HG03565 (cell line): ENCODE results near the gene SLC26A3.
A peak's percentile ranks its signal among the peaks of the same experiment; 100 is the strongest.

ENCODE experiments used
- ATAC-seq: cut with Tn5 transposase; IDR thresholded peaks from one replicate; pipeline ENCODE4 v1.9.1; 2021; ENCODE audit warnings: mild to moderate bottlenecking, moderate library complexity; ENCODE audit not compliant: unreplicated experiment

SLC26A3 gene

DNA sequence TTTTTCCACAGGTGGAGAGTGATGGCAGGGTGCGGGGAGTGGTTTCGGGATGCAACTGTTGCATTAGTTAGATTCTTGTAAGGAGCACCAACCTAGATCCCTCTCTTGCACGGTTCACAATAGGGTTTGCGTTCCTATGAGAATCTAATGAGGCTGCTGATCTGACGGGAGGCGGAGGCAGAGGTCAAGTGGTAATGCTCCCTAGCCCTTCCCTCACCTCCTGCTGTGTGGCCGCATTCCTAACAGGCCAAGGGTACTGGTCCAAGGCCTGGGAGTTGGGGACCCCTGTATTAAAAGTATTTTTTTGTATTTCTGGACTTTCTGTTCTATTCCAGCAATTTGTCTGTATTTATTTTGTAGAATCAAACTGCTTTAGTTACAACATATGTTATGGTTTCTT lies 51.9 kb downstream of the SLC26A3 start:
- ATAC-seq: no peak

DNA sequence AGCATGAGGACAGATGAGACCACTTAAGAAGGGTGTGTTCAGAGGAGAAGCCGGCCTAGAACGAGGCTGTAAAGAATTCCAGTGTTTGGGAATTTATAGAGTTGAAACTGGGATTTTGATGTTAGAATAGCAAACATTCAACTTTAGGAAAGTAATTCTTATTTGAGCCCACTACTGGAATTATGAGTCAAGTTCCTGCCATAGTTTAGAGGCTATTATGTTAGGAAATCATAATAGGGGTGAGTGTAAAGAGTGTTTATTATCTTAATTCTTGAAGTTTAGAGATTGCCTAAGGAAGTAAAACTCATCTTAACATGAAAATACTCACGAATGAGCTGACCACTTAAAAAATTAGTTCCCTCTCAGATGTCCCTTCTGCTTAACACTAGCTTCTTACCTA lies 57.0 kb downstream of the SLC26A3 start:
- no peak for ATAC-seq

DNA sequence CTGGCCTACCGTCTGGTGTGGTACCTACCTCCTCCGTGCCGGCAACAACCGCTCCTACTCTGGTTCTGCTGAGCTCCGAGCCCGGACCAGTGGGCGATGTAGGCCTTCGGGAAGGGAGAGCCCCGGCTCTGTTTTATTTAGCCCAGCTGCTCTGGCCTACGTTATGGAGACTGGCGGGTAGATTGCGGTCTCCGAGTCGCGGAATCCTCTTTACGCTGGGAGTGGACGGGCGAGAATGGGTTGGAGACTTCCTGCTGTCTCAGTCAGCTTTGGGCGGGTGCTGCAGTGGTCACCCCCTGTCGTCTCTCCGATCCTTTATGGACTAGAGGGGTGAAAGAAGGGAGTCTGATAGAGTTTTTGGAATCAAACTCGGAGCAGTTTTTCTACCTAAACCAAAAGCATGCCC lies 58.7 kb downstream of the SLC26A3 start:
- ATAC-seq: peak; percentile 21

DNA sequence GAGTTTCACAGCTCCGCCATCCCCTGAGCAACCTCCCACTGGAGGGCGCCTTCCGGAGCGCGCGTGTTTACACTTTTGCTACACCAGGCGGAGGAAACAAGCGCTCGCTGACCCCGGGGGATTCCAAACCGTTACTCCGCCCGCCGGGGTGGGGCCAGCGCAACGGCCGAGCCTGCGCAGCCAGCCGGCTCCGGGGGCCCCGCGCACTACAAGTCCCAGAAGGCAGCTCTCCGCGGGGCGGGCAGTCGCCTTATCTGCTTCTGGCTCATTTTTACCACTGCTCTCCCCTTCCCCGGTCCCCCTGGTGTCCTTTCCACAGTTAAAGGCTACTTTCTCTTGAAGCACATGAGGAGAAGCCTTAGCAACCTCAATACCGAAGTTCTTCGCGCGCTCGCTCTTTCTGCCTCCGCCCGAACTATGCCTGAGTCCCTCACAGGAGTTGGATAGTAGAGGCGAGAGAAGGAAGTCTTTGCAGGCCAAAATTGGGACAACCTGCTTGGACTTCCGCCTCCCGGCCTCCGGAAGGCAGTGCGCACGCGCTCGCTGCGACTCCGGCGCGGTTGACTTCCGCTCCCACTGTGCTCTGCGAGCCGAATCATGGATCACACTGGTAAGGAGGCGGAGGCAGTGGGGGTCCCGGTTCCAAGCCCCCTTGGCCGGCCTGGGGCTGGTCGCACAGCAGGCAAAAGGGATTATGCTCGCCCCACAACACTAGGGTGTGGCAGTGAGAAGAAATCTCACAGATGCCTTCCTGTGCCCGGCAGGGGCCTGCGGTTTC lies 59.3 kb downstream of the SLC26A3 start, which contains the start of gene CBLL1:
CBLL1 (plus strand) TSS at position 576 of the 778 bp plus-strand sequence; CDS start at position 598, 22 bp downstream.
- ATAC-seq: peak; percentile 68

DNA sequence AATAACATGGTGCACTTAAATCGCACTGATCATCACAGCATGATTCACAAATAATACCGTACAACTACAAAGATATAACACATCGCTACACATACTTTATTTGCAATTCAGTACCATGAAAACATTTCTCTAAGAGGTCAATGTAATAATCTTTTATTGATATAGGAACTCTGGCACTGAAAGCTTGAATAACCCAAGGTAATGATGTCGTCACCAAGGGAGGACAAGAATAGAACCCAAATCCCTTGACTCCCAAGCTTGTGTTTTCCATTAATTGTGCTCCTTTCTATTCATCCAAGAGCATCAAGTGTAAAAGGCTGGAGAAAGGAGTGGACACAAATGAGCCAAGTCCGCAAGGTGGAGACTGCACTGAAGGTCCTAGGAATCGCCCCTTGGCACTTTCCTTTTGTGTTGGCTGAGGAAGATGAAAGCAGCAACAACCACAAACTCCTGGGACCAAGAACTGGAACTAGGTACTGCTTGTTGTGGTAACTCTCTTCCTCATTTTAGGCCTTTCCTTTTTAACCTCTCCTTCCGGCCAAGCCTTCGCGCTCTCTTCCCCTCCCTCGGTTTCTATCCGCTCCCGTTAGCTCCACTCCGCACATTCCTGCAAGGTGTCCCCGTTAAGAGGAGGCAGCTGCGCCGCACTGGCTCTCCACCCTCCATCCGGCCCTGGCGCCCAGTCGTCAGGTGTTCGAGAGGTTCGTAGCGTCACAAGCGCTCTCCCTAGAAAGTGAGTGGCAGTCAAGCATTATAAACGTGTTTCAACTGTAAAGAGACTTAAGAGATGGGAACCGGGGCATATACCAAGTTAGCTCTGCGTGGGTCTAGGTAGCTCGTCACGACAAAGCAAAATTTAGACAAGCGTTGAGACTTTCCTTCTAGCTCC lies 60.1 kb downstream of the SLC26A3 start:
- ATAC-seq: peak; percentile 24

DNA sequence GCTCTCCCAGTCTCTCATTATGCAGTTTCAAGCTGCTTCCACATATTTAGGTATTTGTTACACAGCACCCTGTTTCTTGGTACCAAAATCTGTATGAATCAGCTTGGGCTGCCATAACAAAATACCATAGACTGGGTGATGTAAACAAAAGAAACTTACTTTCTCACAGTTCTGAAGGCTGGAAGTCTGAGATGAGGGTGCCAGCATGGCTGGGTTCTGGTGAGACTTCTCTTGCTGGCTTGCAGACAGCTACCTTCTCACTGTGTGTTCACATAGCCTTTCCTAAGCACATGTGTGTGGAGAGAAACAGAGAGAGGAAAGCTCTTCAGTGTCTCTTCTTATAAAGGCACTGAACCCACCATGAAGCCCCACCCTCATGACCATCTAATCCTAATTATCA lies 74.7 kb downstream of the SLC26A3 start:
- ATAC-seq: no peak

DNA sequence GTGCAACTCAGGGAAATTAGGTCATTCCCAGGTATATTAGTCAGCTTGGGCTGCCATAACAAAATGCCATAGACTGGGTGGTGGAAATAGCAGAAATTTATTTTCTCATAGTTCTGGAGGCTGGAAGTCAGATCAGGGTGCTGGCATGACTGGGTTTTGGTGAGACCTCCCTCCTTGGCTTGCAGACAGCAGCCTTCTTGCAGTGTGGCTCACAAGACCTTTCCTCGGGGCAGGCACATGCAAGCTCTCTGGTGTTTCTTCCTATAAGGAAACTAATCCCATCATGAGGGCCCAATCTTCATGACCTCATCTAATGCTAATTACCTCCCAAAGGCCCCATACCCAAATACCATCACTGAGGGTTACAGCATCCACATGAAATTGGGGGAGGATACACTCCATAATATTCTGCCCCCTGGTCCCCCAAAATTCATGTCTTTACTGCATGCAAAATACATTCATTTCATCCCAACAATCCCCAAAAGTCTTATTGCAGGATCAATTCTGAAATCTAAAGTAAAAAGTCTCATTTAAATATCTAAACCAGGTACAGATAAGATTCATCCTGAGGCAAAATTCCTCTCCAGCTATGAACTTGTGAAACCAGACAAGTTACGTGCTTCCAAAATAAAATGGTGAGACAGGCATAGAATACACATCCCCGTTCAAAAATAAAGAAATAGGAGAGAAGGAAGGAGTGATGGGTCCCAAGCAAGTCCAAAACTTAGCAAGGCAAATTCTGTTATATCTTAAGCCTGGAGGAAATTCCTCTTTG lies 76.5 kb downstream of the SLC26A3 start:
- no peak for ATAC-seq

DNA sequence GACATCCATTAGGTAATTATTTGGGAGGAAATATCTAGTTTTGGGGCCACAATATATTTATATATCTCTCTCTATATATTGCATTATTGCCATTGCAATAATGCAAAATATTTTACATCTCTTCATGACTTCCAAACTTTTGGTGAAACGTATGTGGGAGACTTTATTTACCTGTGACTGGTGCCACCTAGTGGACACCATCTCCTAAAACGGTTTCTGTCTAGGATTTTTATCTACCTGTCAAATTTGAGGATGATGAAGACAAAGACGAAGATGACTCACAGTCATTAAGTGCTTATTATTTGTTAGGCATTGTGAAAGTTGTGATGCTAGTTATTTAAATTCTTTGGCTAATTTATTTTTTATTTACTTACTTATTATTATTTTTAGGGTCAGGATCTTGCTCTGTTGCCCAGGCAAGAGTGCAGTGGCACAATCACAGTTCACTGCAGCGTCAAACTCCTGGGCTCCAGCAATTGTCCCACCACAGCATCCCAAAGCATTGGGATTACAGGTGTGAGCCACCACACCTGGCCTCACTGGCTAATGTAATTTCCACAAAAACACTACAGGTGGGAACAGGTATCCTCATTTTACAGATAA lies 77.8 kb downstream of the SLC26A3 start:
- no peak for ATAC-seq

DNA sequence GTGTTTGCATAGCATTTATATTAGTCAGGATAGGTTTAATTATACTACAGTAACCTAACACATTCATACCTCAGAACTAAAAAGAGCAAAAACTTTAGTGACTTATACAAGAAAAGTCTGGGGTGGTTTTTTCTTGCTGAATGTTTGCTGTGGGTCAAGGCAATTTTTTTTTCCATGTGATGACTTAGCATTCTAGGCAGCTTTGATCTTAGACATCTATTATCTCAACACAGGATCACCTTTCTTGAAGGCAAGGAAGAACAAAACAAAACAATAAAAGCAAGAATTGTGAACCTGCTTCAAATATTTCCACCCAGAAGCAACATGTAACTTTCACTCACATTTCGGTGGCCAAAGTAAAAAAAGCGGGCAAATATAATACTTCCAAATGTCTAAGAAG lies 79.8 kb downstream of the SLC26A3 start:
- ATAC-seq: no peak

DNA sequence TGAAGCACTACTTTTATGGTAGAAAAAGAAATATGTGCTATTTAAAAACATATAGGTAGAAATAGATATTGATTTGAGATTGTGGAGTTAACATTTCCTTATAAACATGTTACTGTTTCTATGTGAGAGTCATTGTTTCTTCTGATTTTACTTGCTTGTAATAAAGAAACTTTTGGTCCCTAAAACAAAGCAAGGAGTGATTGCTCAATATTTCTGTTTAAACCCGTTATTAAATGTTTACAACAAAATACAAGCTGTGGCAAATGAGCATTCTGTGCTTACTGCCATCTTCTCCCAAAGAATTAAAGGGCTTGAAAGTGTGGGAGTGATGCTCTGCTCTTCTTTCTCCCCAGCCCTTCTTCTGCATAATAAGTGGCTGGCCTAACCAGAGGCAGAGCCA lies 81.7 kb downstream of the SLC26A3 start:
- no peak for ATAC-seq

DNA sequence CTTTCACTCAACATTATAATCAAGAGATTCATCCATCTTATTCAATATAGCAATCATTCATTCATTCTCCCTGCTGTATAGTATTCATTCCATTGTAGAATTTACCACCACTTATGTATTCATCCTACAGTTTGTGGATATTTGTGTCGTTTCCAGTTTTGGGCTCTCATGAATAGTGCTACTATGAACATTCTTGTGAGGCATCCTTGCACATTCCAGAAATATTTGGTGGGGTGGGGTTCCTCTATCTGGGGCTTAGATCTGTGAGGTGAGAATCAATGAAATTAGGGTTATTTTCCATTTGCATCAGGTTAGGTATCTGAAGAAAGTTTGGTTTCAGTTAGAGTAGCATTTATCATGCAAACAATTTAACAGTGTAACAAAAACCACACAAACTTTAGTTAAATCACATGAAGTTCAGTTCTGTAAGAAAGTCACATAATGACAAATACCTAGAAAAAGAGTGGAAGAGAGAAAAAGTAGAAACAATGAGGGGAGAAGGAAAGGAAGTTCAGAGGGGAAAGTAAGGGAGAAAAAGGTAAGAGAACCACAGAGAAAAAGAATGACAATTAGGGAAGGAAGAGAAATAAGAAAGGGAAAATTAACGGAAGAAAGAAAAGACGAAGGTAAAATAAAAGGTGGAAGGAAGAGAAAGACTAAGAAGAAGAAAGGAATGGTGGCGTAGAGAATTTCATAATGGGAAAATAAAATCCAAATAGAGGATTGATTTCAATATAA lies 84.4 kb downstream of the SLC26A3 start:
- no peak for ATAC-seq

DNA sequence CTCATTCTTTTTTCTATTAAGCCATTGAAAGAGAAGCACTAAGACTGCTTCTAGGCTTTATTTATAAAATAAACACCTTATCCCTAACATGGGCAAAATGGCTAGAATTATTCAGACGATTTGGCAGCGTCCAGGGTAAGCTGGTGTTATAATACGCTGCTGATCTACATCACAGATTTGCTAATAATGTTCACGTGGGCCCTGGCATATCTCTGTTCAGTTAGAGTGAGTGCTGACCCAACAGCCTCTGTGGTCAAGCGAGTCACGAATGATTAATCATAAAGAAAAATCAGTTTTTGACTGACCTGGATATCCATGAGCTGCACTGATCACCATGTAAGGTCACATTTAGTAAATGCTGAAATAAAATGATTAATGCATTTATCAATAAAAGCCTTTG lies 87.5 kb downstream of the SLC26A3 start:
- ATAC-seq: no peak
